PFSK-1 (cell line): ENCODE measurements around the gene DIABLO. TPM values are rescaled to one million over a fixed set of nuclear protein-coding genes. Genes with fewer than 3 reads are reported as not detected.

ENCODE experiments used
- FOXP2 ChIP-seq: optimal IDR thresholded peaks from 2 replicates; pipeline ENCODE3; 2011; ENCODE audit warnings: borderline replicate concordance, control low read depth, inconsistent platforms; ENCODE audit not compliant: insufficient read depth; ENCODE audit errors: extremely low read length, extremely low read depth
- POLR2AphosphoS5 ChIP-seq: IDR thresholded peaks from 2 replicates; pipeline ENCODE4 v1.6.1; 2012; ENCODE audit warnings: low read depth, mild to moderate bottlenecking, control low read depth, low read length, moderate library complexity
- SIN3A ChIP-seq: IDR thresholded peaks from 2 replicates; pipeline ENCODE4 v1.6.1; 2012; ENCODE audit warnings: mild to moderate bottlenecking, low read length, moderate library complexity, borderline replicate concordance; ENCODE audit not compliant: insufficient read depth
- TAF1 ChIP-seq: IDR thresholded peaks from 2 replicates; pipeline ENCODE4 v1.6.1; 2012; ENCODE audit warnings: low read length, control low read depth, borderline replicate concordance; ENCODE audit not compliant: insufficient read depth
- polyA plus RNA-seq: library from polyadenylated mRNA; unstranded; fragments of >200 nt; gene quantifications from one replicate; pipeline ENCODE4 v1.2.1, GENCODE V29; 2012; ENCODE audit warnings: low read depth, missing spikeins; ENCODE audit not compliant: insufficient read length
- TF ChIP-seq, protein P1 (sequence below), 2 experiments: IDR thresholded peaks; 2 replicates each; pipeline versions ENCODE4 v1.6.1 to v1.8.0; 2011 to 2012; ENCODE audit warnings: low read depth in 2 of 2, low read length in 2 of 2, control low read depth in 1 of 2, inconsistent platforms in 1 of 2, mild to moderate bottlenecking in 1 of 2, moderate library complexity in 1 of 2; ENCODE audit not compliant: insufficient read depth in 1 of 2

The DIABLO gene
- polyA plus RNA-seq, result 40.7 TPM

- TF ChIP-seq SIN3A (no peak), TAF1 (peak; percentile 96), POLR2AphosphoS5 (peak; percentile 89), FOXP2 (peak; percentile 91)
- TF ChIP-seq, protein P1, sequence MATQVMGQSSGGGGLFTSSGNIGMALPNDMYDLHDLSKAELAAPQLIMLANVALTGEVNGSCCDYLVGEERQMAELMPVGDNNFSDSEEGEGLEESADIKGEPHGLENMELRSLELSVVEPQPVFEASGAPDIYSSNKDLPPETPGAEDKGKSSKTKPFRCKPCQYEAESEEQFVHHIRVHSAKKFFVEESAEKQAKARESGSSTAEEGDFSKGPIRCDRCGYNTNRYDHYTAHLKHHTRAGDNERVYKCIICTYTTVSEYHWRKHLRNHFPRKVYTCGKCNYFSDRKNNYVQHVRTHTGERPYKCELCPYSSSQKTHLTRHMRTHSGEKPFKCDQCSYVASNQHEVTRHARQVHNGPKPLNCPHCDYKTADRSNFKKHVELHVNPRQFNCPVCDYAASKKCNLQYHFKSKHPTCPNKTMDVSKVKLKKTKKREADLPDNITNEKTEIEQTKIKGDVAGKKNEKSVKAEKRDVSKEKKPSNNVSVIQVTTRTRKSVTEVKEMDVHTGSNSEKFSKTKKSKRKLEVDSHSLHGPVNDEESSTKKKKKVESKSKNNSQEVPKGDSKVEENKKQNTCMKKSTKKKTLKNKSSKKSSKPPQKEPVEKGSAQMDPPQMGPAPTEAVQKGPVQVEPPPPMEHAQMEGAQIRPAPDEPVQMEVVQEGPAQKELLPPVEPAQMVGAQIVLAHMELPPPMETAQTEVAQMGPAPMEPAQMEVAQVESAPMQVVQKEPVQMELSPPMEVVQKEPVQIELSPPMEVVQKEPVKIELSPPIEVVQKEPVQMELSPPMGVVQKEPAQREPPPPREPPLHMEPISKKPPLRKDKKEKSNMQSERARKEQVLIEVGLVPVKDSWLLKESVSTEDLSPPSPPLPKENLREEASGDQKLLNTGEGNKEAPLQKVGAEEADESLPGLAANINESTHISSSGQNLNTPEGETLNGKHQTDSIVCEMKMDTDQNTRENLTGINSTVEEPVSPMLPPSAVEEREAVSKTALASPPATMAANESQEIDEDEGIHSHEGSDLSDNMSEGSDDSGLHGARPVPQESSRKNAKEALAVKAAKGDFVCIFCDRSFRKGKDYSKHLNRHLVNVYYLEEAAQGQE (IDR thresholded peaks at IDR 0.05; ENCODE audit: insufficient read depth in 1 of 2, low read depth in 2 of 2, low read length in 2 of 2), result peak in 1 of 2 experiments; percentile 57; a peak in 1 of 4 replicates
Observed at GRCh38 chr12:122225683-122226365, at the start of gene DIABLO. Gene DIABLO (minus strand): TSS chr12:122226052. CDS start chr12:122226014, 38 bp downstream.

DNA sequence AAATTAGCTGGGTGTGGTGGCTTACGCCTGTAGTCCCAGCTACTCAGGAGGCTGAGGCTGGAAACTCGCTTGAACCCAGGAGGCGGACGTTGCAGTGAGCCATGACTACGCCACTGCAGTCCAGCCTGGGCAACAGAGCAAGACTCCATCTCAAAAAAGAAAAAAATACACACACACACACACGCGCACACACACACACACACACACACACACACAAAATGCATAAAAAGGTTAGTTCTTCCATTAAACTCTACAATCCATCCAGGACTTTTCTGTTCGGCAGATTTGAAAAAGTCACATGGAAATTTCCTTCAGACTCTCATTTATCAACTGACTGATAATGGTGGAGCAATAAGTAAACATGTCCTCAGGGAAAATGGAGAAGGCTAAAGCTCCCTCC is 49.6 kb upstream of the DIABLO start:
- TF ChIP-seq POLR2AphosphoS5 (no peak), FOXP2 (no peak), TAF1 (no peak), SIN3A (no peak)
- TF ChIP-seq, protein P1 (IDR thresholded peaks at IDR 0.05; ENCODE audit: insufficient read depth in 1 of 2, low read depth in 2 of 2, low read length in 2 of 2), result no peak

GRCh38 chr12:122266230-122266901 is 40.5 kb upstream of the DIABLO start, which contains the start of gene VPS33A:
Gene VPS33A (minus strand): TSS chr12:122266494. CDS start chr12:122266408, 86 bp downstream.
- TF ChIP-seq, protein P1 (IDR thresholded peaks at IDR 0.05; ENCODE audit: insufficient read depth in 1 of 2, low read depth in 2 of 2, low read length in 2 of 2), result peak in 1 of 2 experiments; percentile 46; a peak in 3 of 4 replicates
- peak; percentile 95 for TF ChIP-seq FOXP2
- TF ChIP-seq SIN3A, result peak; percentile 98
- TF ChIP-seq POLR2AphosphoS5, result peak; percentile 69; the same call in 1 of the 2 replicates
- peak; percentile 89 for TF ChIP-seq TAF1

GRCh38 chr12:122265886-122266229 is 40.0 kb upstream of the DIABLO start:
- TF ChIP-seq POLR2AphosphoS5 (no peak), SIN3A (no peak), TAF1 (no peak), FOXP2 (no peak)
- TF ChIP-seq, protein P1 (IDR thresholded peaks at IDR 0.05; ENCODE audit: insufficient read depth in 1 of 2, low read depth in 2 of 2, low read length in 2 of 2), result no peak
